Coronary artery (tissue), 2 donors: ENCODE data around the gene AFF3.

Source experiments
- DNase-seq: peaks from one replicate; pipeline ENCODE4 v3.0.0-alpha.2; 2017; ENCODE audit warnings: low spot score
- H3K27ac ChIP-seq, 2 donors: fragments of 200-600 bp; sonication (generic); one replicate each; pipeline ENCODE4 v1.5.1; 2016 to 2019
- H3K4me3 ChIP-seq: fragments of 200-600 bp; sonication (generic); 2 replicates; pipeline ENCODE4 v1.5.1; 2016; ENCODE audit warnings: mild to moderate bottlenecking, moderate library complexity
- TF ChIP-seq, protein P1 (sequence below): fragments of 200-600 bp; sonication (generic); IDR thresholded peaks from one replicate; pipeline ENCODE4 v1.5.1; 2019; ENCODE audit warnings: antibody characterized with exemption

Gene AFF3

DNA sequence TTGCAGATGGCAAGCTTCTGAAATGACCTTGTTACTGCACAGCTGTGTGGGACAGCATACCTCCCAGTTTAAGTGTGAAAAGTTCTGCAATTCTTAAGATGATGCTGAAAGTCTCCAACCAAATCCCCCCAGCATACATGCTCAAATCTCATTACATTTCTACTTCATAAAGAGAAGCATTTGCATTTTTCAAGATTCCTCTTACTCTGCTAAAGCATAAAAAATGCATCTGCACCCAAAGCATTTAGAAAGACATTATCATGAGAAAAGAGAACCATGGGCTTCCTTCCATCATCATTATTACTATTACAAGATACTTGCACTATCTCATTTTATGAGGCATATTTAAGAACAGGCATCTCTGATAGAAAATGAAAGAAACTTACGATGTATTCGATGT, 415.7 kb downstream of the AFF3 start:
- TF ChIP-seq, protein P1, sequence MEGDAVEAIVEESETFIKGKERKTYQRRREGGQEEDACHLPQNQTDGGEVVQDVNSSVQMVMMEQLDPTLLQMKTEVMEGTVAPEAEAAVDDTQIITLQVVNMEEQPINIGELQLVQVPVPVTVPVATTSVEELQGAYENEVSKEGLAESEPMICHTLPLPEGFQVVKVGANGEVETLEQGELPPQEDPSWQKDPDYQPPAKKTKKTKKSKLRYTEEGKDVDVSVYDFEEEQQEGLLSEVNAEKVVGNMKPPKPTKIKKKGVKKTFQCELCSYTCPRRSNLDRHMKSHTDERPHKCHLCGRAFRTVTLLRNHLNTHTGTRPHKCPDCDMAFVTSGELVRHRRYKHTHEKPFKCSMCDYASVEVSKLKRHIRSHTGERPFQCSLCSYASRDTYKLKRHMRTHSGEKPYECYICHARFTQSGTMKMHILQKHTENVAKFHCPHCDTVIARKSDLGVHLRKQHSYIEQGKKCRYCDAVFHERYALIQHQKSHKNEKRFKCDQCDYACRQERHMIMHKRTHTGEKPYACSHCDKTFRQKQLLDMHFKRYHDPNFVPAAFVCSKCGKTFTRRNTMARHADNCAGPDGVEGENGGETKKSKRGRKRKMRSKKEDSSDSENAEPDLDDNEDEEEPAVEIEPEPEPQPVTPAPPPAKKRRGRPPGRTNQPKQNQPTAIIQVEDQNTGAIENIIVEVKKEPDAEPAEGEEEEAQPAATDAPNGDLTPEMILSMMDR, result no peak
- Histone ChIP-seq H3K4me3 (no peak overlapping the region), H3K27ac (no peak overlapping the region)
- DNase-seq, result no peak

DNA sequence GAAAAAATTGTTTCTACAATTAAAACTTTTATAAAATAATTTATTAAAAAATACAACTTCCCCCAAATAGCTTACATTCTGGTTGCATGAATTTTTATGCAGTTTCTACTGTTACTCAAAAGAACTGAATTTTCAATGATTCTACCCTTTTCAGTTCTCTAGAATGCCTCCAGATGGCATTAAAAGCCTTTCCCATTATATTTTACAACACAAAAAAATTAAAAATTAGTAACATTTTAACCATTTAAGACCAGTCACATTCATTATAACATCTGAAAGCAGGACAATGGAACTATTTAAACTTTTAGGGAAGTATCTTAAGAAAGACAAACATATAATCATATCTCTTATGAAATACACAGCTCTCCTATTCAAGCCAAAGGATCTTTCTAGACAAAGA, 416.6 kb downstream of the AFF3 start:
- no peak for DNase-seq
- TF ChIP-seq, protein P1, result no peak
- H3K27ac ChIP-seq, result no peak overlapping the region
- H3K4me3 ChIP-seq, result no peak overlapping the region

DNA sequence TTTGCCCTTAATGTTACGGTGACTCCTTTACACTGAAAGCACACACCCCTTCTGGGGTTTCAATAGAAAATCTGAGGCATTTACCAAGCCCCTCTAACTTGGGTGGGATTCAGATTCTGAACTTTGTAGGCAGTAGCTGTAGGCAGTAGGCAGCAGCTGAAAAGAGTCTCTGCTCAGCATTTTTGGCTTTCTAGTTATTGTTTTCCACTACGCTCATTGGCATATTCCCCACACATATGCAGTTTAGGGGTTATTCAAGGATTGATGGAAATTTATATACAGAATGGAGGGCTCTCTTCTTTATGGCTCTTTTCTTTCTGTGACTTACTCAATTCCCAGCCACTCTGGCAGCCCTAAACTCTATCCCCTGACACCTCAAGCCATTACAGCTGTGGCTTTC, 419.9 kb downstream of the AFF3 start:
- TF ChIP-seq, protein P1, result no peak
- DNase-seq, result no peak
- Histone ChIP-seq H3K4me3 (no peak overlapping the region), H3K27ac (no peak overlapping the region)

DNA sequence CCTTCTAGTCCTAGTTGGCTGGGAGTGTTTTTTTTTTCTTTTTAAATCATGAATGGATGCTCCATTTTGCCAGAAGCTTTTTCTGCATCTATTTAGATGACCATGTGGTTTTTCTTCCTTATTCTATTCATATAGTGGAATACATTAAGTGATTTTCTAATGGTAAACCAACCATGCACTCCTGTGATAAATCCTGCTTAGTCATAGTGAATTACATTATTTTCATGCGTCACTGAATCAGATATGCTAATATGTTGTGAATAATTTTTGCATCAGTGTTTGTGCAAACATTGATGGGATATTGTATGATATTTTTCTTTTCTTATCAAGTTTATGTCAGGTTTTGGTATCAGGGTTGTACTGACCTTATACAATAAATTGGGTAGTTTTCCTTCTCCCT, 423.3 kb downstream of the AFF3 start:
- Histone ChIP-seq H3K27ac (no peak overlapping the region), H3K4me3 (no peak overlapping the region)
- DNase-seq, result no peak
- TF ChIP-seq, protein P1, result no peak

DNA sequence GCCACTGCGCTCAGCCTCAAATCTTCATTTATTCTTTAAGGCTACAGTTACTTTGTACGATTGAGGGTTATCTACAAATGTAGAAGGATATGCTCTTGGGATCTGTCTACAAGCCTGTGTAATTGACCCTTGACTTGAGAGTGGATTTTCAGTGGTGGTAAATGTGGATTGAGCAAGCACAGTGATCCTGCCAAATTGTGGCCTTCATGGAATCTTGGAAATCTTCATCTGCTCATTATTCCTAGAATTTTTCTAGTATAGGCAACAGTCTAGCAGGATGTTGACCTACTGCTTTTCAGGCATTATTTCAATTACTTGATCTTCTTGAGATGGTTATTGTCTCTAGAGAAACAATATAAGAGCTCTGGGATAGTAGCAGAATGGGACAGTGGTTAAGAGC, 426.4 kb downstream of the AFF3 start:
- no peak overlapping the region for H3K4me3 ChIP-seq
- TF ChIP-seq, protein P1, result no peak
- no peak overlapping the region for H3K27ac ChIP-seq
- no peak for DNase-seq

DNA sequence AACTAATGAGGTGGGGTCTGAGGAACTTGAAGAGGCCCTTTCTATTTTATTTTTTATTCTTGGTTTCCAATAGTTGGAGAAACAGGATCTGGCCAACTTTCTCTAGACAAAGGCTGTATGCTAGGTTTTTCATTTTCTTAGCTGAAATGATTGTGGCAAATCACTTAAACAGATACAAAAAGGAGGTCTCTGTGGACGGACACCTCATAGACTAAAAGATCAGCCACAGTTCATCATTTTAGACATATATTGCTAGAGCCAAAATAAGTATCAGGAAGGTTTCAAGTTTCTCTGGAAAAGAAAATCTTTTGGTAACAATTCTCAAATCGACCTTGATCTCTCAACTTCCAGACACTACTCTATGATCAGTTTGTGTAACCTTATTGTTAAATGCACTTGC, 428.0 kb downstream of the AFF3 start:
- H3K4me3 ChIP-seq, result no peak overlapping the region
- TF ChIP-seq, protein P1, result no peak
- no peak for DNase-seq
- no peak overlapping the region for H3K27ac ChIP-seq

DNA sequence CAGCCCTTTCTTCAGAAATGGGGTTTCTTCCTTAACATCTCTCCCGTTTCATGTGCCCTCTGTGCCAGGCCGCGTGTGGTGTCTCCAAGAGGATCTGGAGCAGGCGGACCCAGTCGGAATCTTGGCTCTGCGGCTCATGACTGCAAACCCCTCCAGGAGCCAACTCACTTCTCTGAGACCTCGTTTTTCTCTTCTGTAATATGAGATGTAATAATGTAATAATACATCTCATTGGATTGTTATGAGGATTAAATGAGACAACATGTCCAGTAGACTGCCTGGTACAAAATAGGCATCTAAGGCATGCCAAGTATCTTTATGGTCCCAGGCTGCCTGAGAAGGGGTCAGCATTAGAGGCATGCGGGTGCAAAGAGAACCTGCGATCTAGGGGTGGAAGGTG, 431.2 kb downstream of the AFF3 start:
- Histone ChIP-seq H3K4me3 (peak overlapping the region; percentile 29), H3K27ac (peak overlapping the region; percentile 27 to 56)
- TF ChIP-seq, protein P1, result no peak
- no peak for DNase-seq
